Nucleus accumbens (tissue), 56 donors: ENCODE data around the gene NOXO1.
"Not testable (repeated sequence)": the region's sequence is repeated elsewhere in the genome, so short reads cannot be mapped to it uniquely, and the experiment has no call there.

Experiments
- DNase-seq, 56 donors: peaks; one replicate each; lab custom pipeline; 2025; lab: John Stamatoyannopoulos, UW

The NOXO1 gene

DNA sequence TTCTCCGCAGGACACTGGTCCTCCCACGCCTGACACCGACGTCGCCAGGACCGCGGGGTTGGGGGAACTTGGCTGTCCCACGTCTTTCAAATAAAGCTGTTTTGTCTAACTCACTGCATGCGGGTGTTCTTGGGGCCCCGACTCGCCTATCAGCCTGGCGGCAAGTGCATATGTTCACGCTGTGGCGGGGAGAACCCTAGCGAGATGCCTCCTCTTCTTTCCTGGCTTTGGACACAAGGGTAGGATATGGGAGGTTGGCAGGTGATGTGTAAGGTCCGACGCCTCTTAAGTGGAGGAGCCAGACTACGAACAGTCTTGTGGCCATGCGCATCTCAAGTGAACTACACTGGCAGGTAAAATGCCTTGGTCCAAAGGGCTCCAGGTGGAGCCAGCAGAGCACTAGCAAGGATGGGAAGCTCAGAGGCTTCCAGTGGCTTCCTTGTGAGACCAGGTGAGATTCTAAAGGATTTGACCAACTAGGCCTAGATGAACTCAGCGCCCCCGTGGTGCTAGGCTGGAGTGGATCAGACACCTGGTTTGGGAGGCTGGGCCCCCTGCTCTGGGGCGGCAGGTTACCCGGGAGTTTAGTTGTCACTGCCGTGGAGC, 15.8 kb downstream of the NOXO1 start:
- peak in 1 of 56 donors; percentile 4 for DNase-seq

GRCh38 chr16:1964506-1965395, 16.5 kb downstream of the NOXO1 start, which contains the start of gene RPS2:
Gene RPS2 (minus strand): TSS chr16:1964826. CDS start chr16:1964625, 201 bp downstream.
- DNase-seq, result peak; percentile 48 to 100 (median 97)

- peak in 12 of 56 donors; percentile 39 to 66 (median 57) for DNase-seq
Observed at GRCh38 chr16:1963806-1964505, 17.3 kb downstream of the NOXO1 start.

- DNase-seq, result not testable (repeated sequence)
Observed at GRCh38 chr16:1962161-1963153, 18.8 kb downstream of the NOXO1 start.

DNA sequence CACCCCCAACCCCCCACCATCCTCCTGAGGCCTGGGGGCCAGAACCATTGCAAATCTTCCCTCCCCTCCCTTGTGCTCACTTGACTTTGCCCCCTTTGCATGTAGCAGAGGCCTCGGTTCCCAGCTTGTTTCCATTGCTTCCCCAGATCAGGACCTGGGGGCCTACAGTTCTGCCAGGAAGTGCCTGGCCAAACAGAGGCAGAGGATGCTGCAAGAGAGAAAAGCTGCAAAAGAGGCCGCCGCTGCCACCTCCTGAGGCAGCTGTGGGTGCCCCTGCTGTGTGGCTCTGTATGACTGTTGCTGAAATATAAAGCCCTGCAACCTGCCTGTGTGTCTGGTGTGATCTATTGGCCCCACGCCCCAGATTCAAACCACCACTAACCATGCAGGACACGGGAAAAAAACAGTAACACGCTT, 19.6 kb downstream of the NOXO1 start:
- no peak for DNase-seq

DNA sequence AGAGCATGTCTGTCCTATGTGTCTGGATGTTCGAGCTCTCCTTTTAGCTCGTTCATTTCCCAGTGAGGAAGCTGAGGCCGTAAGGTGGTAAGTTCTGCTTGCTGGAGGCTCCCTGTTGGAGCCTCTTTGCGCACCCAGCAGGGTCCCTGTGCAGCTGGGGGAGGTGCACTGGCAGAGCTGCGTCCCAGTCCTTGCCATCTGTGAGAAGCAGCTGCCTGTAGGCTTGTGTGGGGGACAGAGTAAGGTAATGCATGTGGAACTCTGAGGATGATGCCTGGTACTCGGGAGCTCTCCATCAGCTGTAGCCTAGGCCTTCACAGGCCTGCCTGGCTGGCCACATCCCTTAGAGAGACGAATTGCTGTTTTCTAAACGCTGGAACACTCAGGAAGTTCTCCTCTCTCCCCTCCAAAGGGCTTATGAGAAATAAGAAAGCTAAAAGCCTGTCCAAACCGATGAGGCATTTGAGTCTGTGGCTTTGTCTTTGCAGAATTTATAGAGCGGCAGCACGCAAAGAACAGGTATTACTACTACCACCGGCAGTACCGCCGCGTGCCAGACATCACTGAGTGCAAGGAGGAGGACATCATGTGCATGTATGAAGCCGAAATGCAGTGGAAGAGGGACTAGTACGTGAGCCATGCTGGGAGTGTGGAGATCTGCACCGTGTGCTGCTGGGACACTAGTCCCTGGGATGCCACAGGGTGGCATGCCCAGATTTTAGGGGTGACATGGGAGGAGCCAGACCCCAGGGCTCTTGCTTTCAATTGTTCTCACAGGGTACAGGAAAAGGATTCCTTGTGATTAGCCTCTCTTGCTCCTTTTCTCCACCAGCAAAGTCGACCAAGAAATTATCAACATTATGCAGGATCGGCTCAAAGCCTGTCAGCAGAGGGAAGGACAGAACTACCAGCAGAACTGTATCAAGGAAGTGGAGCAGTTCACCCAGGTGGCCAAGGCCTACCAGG, 20.3 kb downstream of the NOXO1 start:
- no peak for DNase-seq

- peak in 54 of 56 donors; percentile 57 to 94 (median 84) for DNase-seq
Observed at GRCh38 chr16:1959269-1960039, 21.8 kb downstream of the NOXO1 start, which contains the start of gene NDUFB10. Gene NDUFB10 (plus strand): TSS chr16:1959538. CDS start chr16:1959625, 87 bp downstream.

DNA sequence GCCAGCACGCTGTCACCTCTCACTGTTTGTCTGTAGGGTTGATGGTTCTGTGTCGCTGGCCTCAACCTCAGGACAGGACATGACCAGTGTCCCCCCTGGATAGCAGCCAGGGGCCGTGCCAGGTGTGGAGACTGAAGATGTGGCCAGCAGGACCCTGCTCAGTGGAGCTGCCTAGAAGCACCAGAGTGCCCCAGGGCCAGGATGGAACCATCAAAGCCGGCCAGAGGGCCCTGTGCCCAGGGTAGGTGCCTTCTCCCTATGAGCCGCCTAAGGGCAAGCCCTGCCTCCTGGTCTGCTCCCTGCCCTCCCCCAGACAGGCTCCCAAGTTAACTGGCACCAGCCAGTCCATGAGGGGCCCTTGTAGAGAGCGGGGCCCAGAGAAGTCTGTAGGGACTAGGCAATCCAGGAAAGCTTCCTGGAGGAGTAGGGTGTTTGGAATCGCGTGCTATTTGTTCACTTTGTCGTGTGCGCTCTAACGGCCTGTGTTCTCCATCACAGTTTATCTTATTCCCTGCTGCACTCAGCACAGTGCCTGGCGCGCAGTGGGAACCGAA, 22.5 kb downstream of the NOXO1 start:
- peak in 1 of 56 donors; percentile 28 for DNase-seq

- not testable (repeated sequence) for DNase-seq
Observed at GRCh38 chr16:1958143-1958491, 23.2 kb downstream of the NOXO1 start.

GRCh38 chr16:1957434-1958142, 23.7 kb downstream of the NOXO1 start:
- DNase-seq, result not testable (repeated sequence)

GRCh38 chr16:1953734-1954133, 27.5 kb downstream of the NOXO1 start:
- DNase-seq, result no peak

- DNase-seq, result no peak
Observed at GRCh38 chr16:1950559-1950958, 30.7 kb downstream of the NOXO1 start.

GRCh38 chr16:1950047-1950446, 31.2 kb downstream of the NOXO1 start:
- DNase-seq, result no peak

GRCh38 chr16:1949507-1949906, 31.8 kb downstream of the NOXO1 start:
- DNase-seq, result no peak

GRCh38 chr16:1947369-1947670, 33.9 kb downstream of the NOXO1 start:
- no peak for DNase-seq

DNA sequence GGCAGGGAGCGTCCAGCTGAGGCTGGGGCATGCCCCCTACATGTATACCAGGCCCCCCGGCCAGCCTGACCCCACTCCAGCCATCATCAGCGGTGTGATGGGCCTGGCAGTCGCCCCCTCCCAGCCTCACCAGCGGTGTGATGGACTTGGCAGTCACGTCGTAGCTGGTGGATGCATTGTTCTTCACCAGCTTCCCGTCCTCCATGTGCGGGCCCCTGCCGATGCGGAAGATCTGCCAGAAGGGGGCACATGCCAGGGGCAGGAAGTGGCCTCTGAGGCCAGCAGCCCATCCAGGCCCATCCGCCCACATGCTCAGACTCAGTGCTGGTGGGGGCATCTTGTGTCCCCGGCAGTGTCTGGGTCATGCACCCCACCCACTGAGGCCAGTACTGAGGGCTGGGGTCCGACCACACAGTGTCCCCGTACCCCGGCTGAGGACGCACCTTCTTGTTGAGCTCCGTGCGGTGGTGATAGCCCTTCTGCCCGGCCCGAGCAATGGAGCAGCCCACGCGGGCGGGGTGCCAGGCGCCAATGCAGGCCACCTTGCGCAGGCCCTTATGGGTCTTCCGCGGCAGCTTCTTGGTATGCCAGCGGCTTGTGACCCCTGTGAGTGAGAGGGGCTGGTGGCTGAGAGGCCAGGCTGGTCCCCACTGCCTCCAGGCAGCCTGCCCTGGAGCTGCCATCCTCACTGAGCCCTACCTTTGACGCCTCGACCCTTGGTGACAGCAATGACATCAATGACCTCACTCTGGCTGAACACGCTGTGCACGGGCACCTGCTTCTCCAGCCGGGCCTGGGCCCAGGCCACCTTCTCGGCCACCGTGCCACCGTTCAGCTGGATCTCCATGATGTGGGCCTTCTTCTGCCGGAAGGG, 34.5 kb downstream of the NOXO1 start:
- DNase-seq, result no peak
